ENCODE results near the gene LRP8.

- no peak for TF ChIP-seq CTCF (IDR thresholded peaks at IDR 0.05)
- no peak for TF ChIP-seq POLR2A (IDR thresholded peaks at IDR 0.05)
Observed at GRCh38 chr1:53368314-53369033, 40.6 kb upstream of the LRP8 start.
